ENCODE data around the gene NDN. TPM values are rescaled to one million over a fixed set of nuclear protein-coding genes. Genes with fewer than 3 reads are reported as not detected.

NDN gene, protein sequence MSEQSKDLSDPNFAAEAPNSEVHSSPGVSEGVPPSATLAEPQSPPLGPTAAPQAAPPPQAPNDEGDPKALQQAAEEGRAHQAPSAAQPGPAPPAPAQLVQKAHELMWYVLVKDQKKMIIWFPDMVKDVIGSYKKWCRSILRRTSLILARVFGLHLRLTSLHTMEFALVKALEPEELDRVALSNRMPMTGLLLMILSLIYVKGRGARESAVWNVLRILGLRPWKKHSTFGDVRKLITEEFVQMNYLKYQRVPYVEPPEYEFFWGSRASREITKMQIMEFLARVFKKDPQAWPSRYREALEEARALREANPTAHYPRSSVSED
- 62.5 and 94.7 TPM in 2 replicates for total RNA-seq

DNA sequence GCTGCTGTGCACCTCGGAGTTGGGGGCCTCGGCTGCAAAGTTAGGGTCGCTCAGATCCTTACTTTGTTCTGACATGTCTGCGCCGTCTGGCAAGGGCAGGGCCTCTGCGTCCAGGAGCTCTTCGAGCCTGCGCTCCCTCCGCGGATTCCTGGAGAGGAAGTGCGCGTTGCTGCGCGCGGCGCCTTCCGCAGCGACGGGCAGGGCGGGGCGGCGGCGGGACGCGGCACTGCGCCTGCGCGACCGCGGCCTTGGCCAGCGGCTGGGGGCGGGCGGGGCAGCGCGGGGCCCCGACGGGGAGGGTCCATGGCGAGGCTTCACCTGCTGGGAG, at the start of gene NDN:
TSS of gene NDN (minus strand) at position 163 of the 328 bp plus-strand sequence. CDS start at position 75, 88 bp downstream.

DNA sequence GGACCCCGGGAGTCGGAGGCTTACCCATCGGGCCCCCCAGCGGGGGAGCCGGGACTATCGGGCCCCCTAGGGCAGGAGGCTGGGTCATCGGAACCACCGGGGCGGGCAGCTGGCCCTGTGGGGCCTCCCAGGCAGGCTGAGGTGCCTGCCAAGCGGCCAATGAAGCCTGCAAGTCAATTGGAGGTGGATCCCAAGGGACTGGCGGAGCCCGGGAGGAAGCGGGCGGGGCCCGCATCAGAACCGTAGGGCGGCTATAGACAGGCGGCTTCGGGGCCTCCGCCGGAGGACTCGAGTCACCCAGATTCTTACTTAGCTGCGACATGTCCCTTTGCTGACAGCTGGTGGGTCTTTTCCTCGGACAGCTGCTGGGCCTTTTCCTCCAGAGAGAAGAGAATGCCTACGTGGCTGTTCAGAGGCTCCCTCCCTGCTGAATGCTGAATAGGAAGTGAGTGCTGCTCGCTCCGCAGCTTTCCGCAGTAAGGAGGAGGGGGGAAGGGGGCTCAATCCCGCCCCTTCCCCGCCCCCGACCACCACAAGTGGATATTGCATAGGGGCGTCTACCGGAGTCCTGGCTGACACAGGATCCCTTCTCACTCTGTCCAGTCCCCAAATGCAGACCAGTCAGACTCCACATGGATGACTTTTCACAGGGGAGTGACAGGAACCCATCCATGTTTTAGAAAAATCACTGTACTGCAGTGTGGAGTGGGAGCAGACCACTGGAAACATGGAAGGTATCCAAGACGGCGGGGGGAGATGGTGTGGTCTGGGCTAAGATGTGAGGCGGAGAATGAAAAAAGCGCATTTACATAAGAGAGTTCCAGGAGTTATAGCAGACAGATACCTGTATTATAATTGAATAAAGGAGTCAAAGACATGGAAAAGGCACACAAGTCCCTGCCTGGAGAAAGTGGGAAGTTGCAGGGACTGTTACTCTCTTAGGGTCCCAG, 39.4 kb downstream of the NDN start, which contains the start of gene MAGEL2:
TSS of gene MAGEL2 (minus strand) at position 447 of the 950 bp plus-strand sequence. CDS start at position 322, 125 bp downstream.

Other genes starting within 250 kb of the NDN start
- gene GOLGA6L2, start 240.1 kb downstream of the NDN start, total RNA-seq: not detected in 2 replicates
- under 0.01 TPM in 1 of 2 replicates, not detected in the other for gene MKRN3, start 121.6 kb downstream of the NDN start, total RNA-seq
- gene MAGEL2, start 39.4 kb downstream of the NDN start, total RNA-seq: 2.1 and 3.4 TPM in 2 replicates

All from smooth muscle cell of the umbilical artery (primary cell).